H1 (cell line): ENCODE data around the gene OCIAD1. TPM values are rescaled to one million over a fixed set of nuclear protein-coding genes. Genes with fewer than 3 reads are reported as not detected.

ENCODE experiments used
- CTCF ChIA-PET: fragments of 300-600 bp; sonication (Branson Sonifier 250); formaldehyde crosslinking; loops from one replicate; lab custom pipeline; 2021; ENCODE audit not compliant: partially characterized antibody; lab: Charles Lee
- POLR2A ChIA-PET: fragments of 300-600 bp; sonication (Branson Sonifier 250); formaldehyde crosslinking; loops from one replicate; lab custom pipeline; 2021; ENCODE audit warnings: inconsistent platforms; ENCODE audit not compliant: partially characterized antibody; lab: Charles Lee
- DNase-seq, 2 experiments: peaks; one replicate each; pipeline versions ENCODE4 v3.0.0 to v3.0.0-alpha.2; 2010 to 2022; ENCODE audit warnings: low spot score in 2 of 2, low read depth in 1 of 2, mixed read lengths in 1 of 2
- FAIRE-seq: peaks from 2 replicates; lab custom pipeline; 2011; peaks lifted over from hg19 to GRCh38; lab: Jason Lieb, UNC
- H2AFZ ChIP-seq: 2 replicates; pipeline ENCODE4 v1.8.1; 2012; ENCODE audit warnings: low read length, inconsistent platforms
- H2AK5ac ChIP-seq: 2 replicates; pipeline ENCODE4 v1.6.1; 2013; ENCODE audit warnings: low read depth, low read length
- H2BK120ac ChIP-seq: replicated peaks from 2 replicates; pipeline ENCODE3; 2013; ENCODE audit warnings: low read depth, low read length, inconsistent platforms
- H2BK12ac ChIP-seq: 2 replicates; pipeline ENCODE4 v1.6.1; 2013; ENCODE audit warnings: low read depth, low read length
- H2BK15ac ChIP-seq: 2 replicates; pipeline ENCODE4 v1.6.1; 2013; ENCODE audit warnings: low read length
- H2BK20ac ChIP-seq: 2 replicates; pipeline ENCODE4 v1.6.1; 2013; ENCODE audit warnings: low read length
- H2BK5ac ChIP-seq: 2 replicates; pipeline ENCODE4 v1.6.1; 2013; ENCODE audit warnings: low read depth, low read length
- H3K14ac ChIP-seq: 2 replicates; pipeline ENCODE4 v1.6.1; 2013; ENCODE audit warnings: inconsistent platforms; ENCODE audit not compliant: insufficient read length
- H3K18ac ChIP-seq: 2 replicates; pipeline ENCODE4 v1.6.1; 2013; ENCODE audit warnings: low read length; ENCODE audit errors: extremely low read depth
- H3K23ac ChIP-seq: 2 replicates; pipeline ENCODE4 v1.6.1; 2013; ENCODE audit warnings: inconsistent platforms; ENCODE audit not compliant: insufficient read length
- H3K23me2 ChIP-seq: 2 replicates; pipeline ENCODE4 v1.6.1; 2013; ENCODE audit warnings: low read depth, low read length
- H3K27ac ChIP-seq: 2 replicates; pipeline ENCODE4 v1.6.1; 2011; ENCODE audit warnings: low read depth, low read length, inconsistent platforms
- H3K27me3 ChIP-seq, 4 experiments: replicated peaks in 1 of 4; 1 replicate in 1 of 4; 2 replicates in 3 of 4; pipeline versions ENCODE4 v1.6.1 to v1.8.1; 2011 to 2013; ENCODE audit warnings: low read length in 3 of 4, mild to moderate bottlenecking in 3 of 4, inconsistent platforms in 2 of 4, mixed read lengths in 2 of 4, moderate library complexity in 1 of 4; ENCODE audit not compliant: control insufficient read depth in 3 of 4, insufficient read depth in 3 of 4; ENCODE audit errors: extremely low read depth in 1 of 4
- H3K36me3 ChIP-seq, 4 experiments: 2 replicates each; pipeline versions ENCODE4 v1.6.1 to v1.8.1; 2011 to 2013; ENCODE audit warnings: mild to moderate bottlenecking in 4 of 4, low read length in 3 of 4, moderate library complexity in 2 of 4, control low read depth in 1 of 4, inconsistent platforms in 1 of 4; ENCODE audit not compliant: insufficient read depth in 4 of 4, control insufficient read depth in 2 of 4
- H3K4ac ChIP-seq: replicated peaks from 2 replicates; pipeline ENCODE3; 2013; ENCODE audit warnings: low read length, low read depth, mixed read lengths, inconsistent platforms; ENCODE audit not compliant: insufficient read length
- H3K4me1 ChIP-seq, 4 experiments: replicated peaks in 1 of 4; 1 replicate in 1 of 4; 2 replicates in 3 of 4; pipeline versions ENCODE4 v1.6.1 to v1.8.1; 2011 to 2013; ENCODE audit warnings: low read length in 3 of 4, inconsistent platforms in 2 of 4, mixed read lengths in 1 of 4; ENCODE audit not compliant: insufficient read depth in 4 of 4, control insufficient read depth in 3 of 4
- H3K4me2 ChIP-seq, 2 experiments: 2 replicates each; pipeline versions ENCODE4 v1.6.1 to v1.8.1; 2011 to 2013; ENCODE audit warnings: low read depth in 2 of 2, low read length in 2 of 2, control low read depth in 1 of 2, inconsistent platforms in 1 of 2, mild to moderate bottlenecking in 1 of 2; ENCODE audit not compliant: insufficient read depth in 1 of 2
- H3K4me3 ChIP-seq, 4 experiments: fragments of 200-600, 300-600 bp in 1 of 4; sonication (generic), shearing (Covaris generic), sonication (Bioruptor Twin) in 1 of 4; 2 replicates each; pipeline versions ENCODE4 v1.5.1 to v1.8.1; 2011 to 2016; ENCODE audit warnings: low read length in 4 of 4, low read depth in 3 of 4, control low read depth in 2 of 4, inconsistent platforms in 2 of 4, mild to moderate bottlenecking in 2 of 4, mixed read lengths in 1 of 4, moderate library complexity in 1 of 4; ENCODE audit not compliant: insufficient read depth in 2 of 4; ENCODE audit errors: extremely low read depth in 1 of 4
- H3K56ac ChIP-seq: replicated peaks from 2 replicates; pipeline ENCODE3; 2013; ENCODE audit warnings: low read depth, mild to moderate bottlenecking, mixed read lengths, low read length, inconsistent platforms; ENCODE audit not compliant: insufficient read length
- H3K79me1 ChIP-seq: 2 replicates; pipeline ENCODE4 v1.6.1; 2013; ENCODE audit warnings: low read depth, low read length, control low read depth
- H3K79me2 ChIP-seq, 2 experiments: 2 replicates each; pipeline versions ENCODE4 v1.6.1 to v1.8.1; 2012 to 2013; ENCODE audit warnings: low read length in 2 of 2, mild to moderate bottlenecking in 2 of 2, inconsistent platforms in 1 of 2; ENCODE audit not compliant: insufficient read depth in 2 of 2, control insufficient read depth in 1 of 2
- H3K9ac ChIP-seq, 4 experiments: replicated peaks in 1 of 4; 1 replicate in 1 of 4; 2 replicates in 3 of 4; pipeline versions ENCODE4 v1.6.1 to v1.8.1; 2011 to 2013; ENCODE audit warnings: low read depth in 3 of 4, low read length in 3 of 4, control low read depth in 2 of 4, mild to moderate bottlenecking in 2 of 4, moderate library complexity in 2 of 4, inconsistent platforms in 1 of 4; ENCODE audit errors: extremely low read depth in 1 of 4
- H3K9me3 ChIP-seq, 2 experiments: 2 replicates each; pipeline versions ENCODE4 v1.6.1 to v1.8.1; 2012 to 2013; ENCODE audit warnings: mild to moderate bottlenecking in 2 of 2, moderate library complexity in 2 of 2, control low read depth in 1 of 2, inconsistent platforms in 1 of 2, low read depth in 1 of 2, low read length in 1 of 2, mixed read lengths in 1 of 2; ENCODE audit not compliant: insufficient read depth in 2 of 2
- H4K20me1 ChIP-seq, 2 experiments: replicated peaks in 1 of 2; 2 replicates each; pipeline versions ENCODE3 to v1.8.1; 2011 to 2013; ENCODE audit warnings: inconsistent platforms in 2 of 2, low read length in 2 of 2, mild to moderate bottlenecking in 1 of 2; ENCODE audit not compliant: insufficient read depth in 2 of 2, control insufficient read depth in 1 of 2
- H4K5ac ChIP-seq: 2 replicates; pipeline ENCODE4 v1.6.1; 2013; ENCODE audit warnings: low read length, low read depth, mixed read lengths, inconsistent platforms; ENCODE audit not compliant: insufficient read length
- H4K8ac ChIP-seq: 2 replicates; pipeline ENCODE4 v1.8.0; 2013; ENCODE audit warnings: mild to moderate bottlenecking, moderate library complexity, low read length, inconsistent platforms; ENCODE audit not compliant: insufficient read depth; ENCODE audit errors: extremely low read depth
- H4K91ac ChIP-seq: replicated peaks from 2 replicates; pipeline ENCODE3; 2013; ENCODE audit warnings: low read length, mixed read lengths, inconsistent platforms; ENCODE audit not compliant: insufficient read length
- CEBPB ChIP-seq: IDR thresholded peaks from 2 replicates; pipeline ENCODE4 v1.6.1; 2012; ENCODE audit warnings: low read depth, low read length
- POLR2A ChIP-seq, 2 experiments: IDR thresholded peaks; 1 replicate in 1 of 2; 2 replicates in 1 of 2; pipeline ENCODE4 v1.6.1; 2011; ENCODE audit warnings: low read depth in 2 of 2, low read length in 2 of 2, mild to moderate bottlenecking in 2 of 2; ENCODE audit errors: control extremely low read depth in 1 of 2
- SRF ChIP-seq: IDR thresholded peaks from 2 replicates; pipeline ENCODE4 v1.6.1; 2011; ENCODE audit warnings: mild to moderate bottlenecking, low read depth, low read length, moderate library complexity
- polyA plus RNA-seq, 7 experiments: library from polyadenylated mRNA; depleted of rRNA in 3 of 7; stranded (reverse) in 5 of 7; unstranded in 2 of 7; fragments of >200 nt in 5 of 7; fragments of 200-250 nt in 2 of 7; gene quantifications; 1 replicate in 5 of 7; 2 replicates in 1 of 7; 4 replicates in 1 of 7; pipeline versions ENCODE4 v1.2.1 to v1.2.3, GENCODE V29; 2011 to 2013; ENCODE audit warnings: missing spikeins in 2 of 7, mixed read lengths in 2 of 7
- total RNA-seq: library from RNA; stranded (reverse); fragmentation: NEBNext Ultra II Directional; extraction: Animal tissue kit (Norgen Biotek cat#: 25700); gene quantifications from 2 replicates; pipeline ENCODE4 v1.2.1, GENCODE V29; 2021

Gene OCIAD1
- total and polyA plus RNA-seq, 2 of the 8 experiments (the other 6 are each of a cell fraction or from before 2014, with no cell fraction given): 79.9 to 163 TPM

DNA sequence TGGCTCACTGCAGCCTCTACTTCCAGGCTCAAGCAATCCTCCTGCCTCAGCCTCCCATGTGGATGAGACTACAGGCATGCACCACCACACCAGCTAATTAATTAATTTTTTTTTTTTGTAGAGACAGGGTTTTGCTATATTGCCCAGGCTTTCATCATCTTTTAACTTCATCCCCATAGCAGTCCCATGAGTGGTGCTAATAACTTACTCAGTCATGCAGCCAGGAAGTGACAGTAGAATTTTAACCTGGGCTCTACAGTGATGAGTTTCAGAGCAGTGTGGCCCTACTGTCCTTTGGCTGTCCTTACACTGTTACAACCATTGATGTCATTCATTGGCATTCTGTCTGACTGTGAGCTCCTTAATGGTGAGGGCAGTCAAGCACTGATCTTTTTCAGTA lies 79.6 kb downstream of the OCIAD1 start:
- Histone ChIP-seq H2BK120ac (no peak overlapping the region), H2AK5ac (no peak overlapping the region), H3K27me3 (no peaks in the 10 kb centered on the region), H3K23me2 (peaks cover 8% of the 10 kb centered on the region), H4K91ac (no peak overlapping the region), H3K9ac (no peak overlapping the region), H4K8ac (no peak overlapping the region), H3K79me2 (no peaks in the 10 kb centered on the region; a peak in 1 of 4 replicates), H3K18ac (no peak overlapping the region), H3K9me3 (no peaks in the 10 kb centered on the region), H3K23ac (no peak overlapping the region), H4K5ac (no peak overlapping the region), H3K4me3 (no peak overlapping the region), H2BK5ac (no peak overlapping the region), H2BK15ac (no peak overlapping the region), H3K4me2 (no peak overlapping the region), H3K79me1 (no peaks in the 10 kb centered on the region), H3K14ac (no peak overlapping the region), H2AFZ (no peak overlapping the region), H4K20me1 (no peaks in the 10 kb centered on the region), H3K27ac (no peak overlapping the region), H3K4ac (no peak overlapping the region), H3K4me1 (peaks cover 0 to 9% (median 2%) of the 10 kb centered on the region in 4 experiments; a peak in 6 of 7 replicates), H2BK20ac (no peak overlapping the region), H2BK12ac (no peak overlapping the region), H3K36me3 (no peaks in the 10 kb centered on the region; a peak in 1 of 8 replicates), H3K56ac (no peak overlapping the region)
- POLR2A ChIA-PET: interaction anchor here (0.8 kb wide), 1 partner anchor 76 kb away, joined by 3 read pairs; no protein-coding TSS in a partner anchor
- DNase-seq (no peak), FAIRE-seq (no peak)
- TF ChIP-seq POLR2A (IDR thresholded peaks at IDR 0.05; ENCODE audit: control extremely low read depth in 1 of 2, low read depth in 2 of 2, low read length in 2 of 2): no peak
- no peak for TF ChIP-seq CEBPB
- no peak for TF ChIP-seq SRF
- CTCF ChIA-PET: interaction anchor here (0.5 to 2.1 kb wide), 2 partner anchors 19 to 100 kb away, joined by 5 to 8 read pairs; no protein-coding TSS in a partner anchor

Other genes with a start within 250 kb of the OCIAD1 start
- 36.5 and 36.8 TPM in 2 replicates for gene FRYL, start 50.8 kb upstream of the OCIAD1 start, total RNA-seq
- 5.7 and 8.0 TPM in 2 replicates for gene FRYL, start 50.8 kb upstream of the OCIAD1 start, polyA plus RNA-seq (2011; rRNA removed)
- 122 and 131 TPM in 2 replicates for gene OCIAD2, start 75.7 kb downstream of the OCIAD1 start, total RNA-seq
- gene OCIAD2, start 75.7 kb downstream of the OCIAD1 start, polyA plus RNA-seq (2011; rRNA removed): 68.9 and 105 TPM in 2 replicates
- not detected in 2 replicates for gene CWH43, start 155.2 kb downstream of the OCIAD1 start, total RNA-seq
- gene CWH43, start 155.2 kb downstream of the OCIAD1 start, polyA plus RNA-seq (2011; rRNA removed): not detected in 2 replicates